Measurements from ENCODE around the gene IL4R. TPM values are rescaled to one million over a fixed set of nuclear protein-coding genes. Genes with fewer than 3 reads are reported as not detected.

Gene IL4R
- total and polyA plus RNA-seq, 2 of the 13 experiments (the other 11 are each of a cell fraction or from before 2014, with no cell fraction given) = 15.9 to 49.6 TPM

- TF ChIP-seq ZNF142 (CRISPR knock-in tag; IDR thresholded peaks at IDR 0.05) = peak; percentile 74; the same call in 1 of the 2 replicates
- TF ChIP-seq EHMT2 (IDR thresholded peaks at IDR 0.05; ENCODE audit: borderline replicate concordance, low read depth, low read length) = peak; percentile 66; the same call in 1 of the 2 replicates
- no peak; the same call in 1 of the 2 replicates for TF ChIP-seq ZBTB42 (CRISPR knock-in tag; IDR thresholded peaks at IDR 0.05)
- no peak for TF ChIP-seq ZFYVE20 (CRISPR knock-in tag; IDR thresholded peaks at IDR 0.05; ENCODE audit: borderline replicate concordance, low read depth)
- no peak for TF ChIP-seq CBX1 (IDR thresholded peaks at IDR 0.05; ENCODE audit: low read depth)
- 0 out of 2 replicates have a peak, but pooled peaks have one; percentile 32 for TF ChIP-seq KDM4B (CRISPR knock-in tag; IDR thresholded peaks at IDR 0.05)
- TF ChIP-seq ZBTB25 (CRISPR knock-in tag; IDR thresholded peaks at IDR 0.05) = peak; percentile 82
- peak; percentile 25 for TF ChIP-seq ZEB1 (IDR thresholded peaks at IDR 0.05; ENCODE audit: insufficient replicate concordance, low read depth)
- peak; percentile 73; the same call in 1 of the 2 replicates for TF ChIP-seq TFAP4 (IDR thresholded peaks at IDR 0.05; ENCODE audit: borderline replicate concordance, low read depth)
- TF ChIP-seq ZNF550 (CRISPR knock-in tag; IDR thresholded peaks at IDR 0.05; ENCODE audit: borderline replicate concordance) = no peak
- no peak for TF ChIP-seq ZNF180 (CRISPR knock-in tag; IDR thresholded peaks at IDR 0.05; ENCODE audit: borderline replicate concordance, low read depth)
- peak; percentile 92 for TF ChIP-seq YEATS4 (CRISPR knock-in tag; IDR thresholded peaks at IDR 0.05; ENCODE audit: borderline replicate concordance)
- no peak for TF ChIP-seq NR3C1 (CRISPR knock-in tag; IDR thresholded peaks at IDR 0.05)
- TF ChIP-seq ZNF660 (CRISPR knock-in tag; IDR thresholded peaks at IDR 0.05; ENCODE audit: borderline replicate concordance, low read depth) = no peak
- TF ChIP-seq KMT2A (CRISPR knock-in tag; IDR thresholded peaks at IDR 0.05) = peak; percentile 32; the same call in 1 of the 2 replicates
- peak; percentile 76; the same call in 1 of the 2 replicates for TF ChIP-seq ZNF790 (CRISPR knock-in tag; IDR thresholded peaks at IDR 0.05; ENCODE audit: borderline replicate concordance)
- peak; percentile 71 for TF ChIP-seq BORCS8-MEF2B (CRISPR knock-in tag; IDR thresholded peaks at IDR 0.05)
- peak; percentile 95; the same call in 1 of the 2 replicates for TF ChIP-seq SMAD3 (CRISPR knock-in tag; IDR thresholded peaks at IDR 0.05)
These were observed 39.9 kb upstream of the IL4R start (continued) for GRCh38 chr16:27273670-27274423.

All from HepG2 (cell line).